A673 (cell line): ENCODE data around the gene TRIM41. TPM values are rescaled to one million over a fixed set of nuclear protein-coding genes. Genes with fewer than 3 reads are reported as not detected.
A peak's percentile ranks its signal among the peaks of the same experiment; 100 is the strongest.
"Not testable (repeated sequence)": the region's sequence is repeated elsewhere in the genome, so short reads cannot be mapped to it uniquely, and the experiment has no call there.

Source experiments
- BruUV-seq: library from RNA; stranded (reverse); fragments of 400-500 nt; replicated peaks from 2 replicates; lab custom pipeline; 2021; lab: Mats Ljungman, UMichigan
- CTCF ChIA-PET: fragments of 300-600 bp; sonication (Branson Sonifier 250); formaldehyde crosslinking; loops from one replicate; lab custom pipeline; 2022; ENCODE audit warnings: antibody characterized with exemption; lab: Charles Lee
- POLR2A ChIA-PET: fragments of 300-600 bp; sonication (Branson Sonifier 250); formaldehyde crosslinking; loops from one replicate; lab custom pipeline; 2022; ENCODE audit warnings: antibody characterized with exemption; ENCODE audit not compliant: low non-redundant PET; lab: Charles Lee
- DNase-seq: peaks from one replicate; pipeline ENCODE4 v3.0.0-alpha.2; 2015; ENCODE audit warnings: low spot score
- H3K27ac ChIP-seq: fragments of 200-600 bp; sonication (generic); 2 replicates; pipeline ENCODE4 v1.5.1; 2016; ENCODE audit warnings: mixed run types, low read depth, mild to moderate bottlenecking, mixed read lengths, antibody characterized with exemption, low read length; ENCODE audit not compliant: poor library complexity, severe bottlenecking
- H3K27me3 ChIP-seq: fragments of 200-600 bp; sonication (generic); replicated peaks from 2 replicates; pipeline ENCODE4 v1.6.1; 2017; ENCODE audit warnings: mixed run types, low read depth, mild to moderate bottlenecking, mixed read lengths, antibody characterized with exemption, low read length; ENCODE audit not compliant: insufficient read depth, poor library complexity
- H3K36me3 ChIP-seq: fragments of 200-600 bp; sonication (generic); 2 replicates; pipeline ENCODE4 v1.6.1; 2016; ENCODE audit warnings: mixed run types, mild to moderate bottlenecking, mixed read lengths, antibody characterized with exemption, low read length; ENCODE audit not compliant: insufficient read depth, poor library complexity, severe bottlenecking
- H3K4me1 ChIP-seq: fragments of 200-600 bp; sonication (generic); 2 replicates; pipeline ENCODE4 v1.6.1; 2017; ENCODE audit warnings: mixed run types, mild to moderate bottlenecking, mixed read lengths, antibody characterized with exemption, low read length; ENCODE audit not compliant: insufficient read depth, poor library complexity, severe bottlenecking
- H3K4me3 ChIP-seq: fragments of 200-600 bp; sonication (generic); 2 replicates; pipeline ENCODE4 v1.5.1; 2016; ENCODE audit warnings: low read depth, mixed run types, mild to moderate bottlenecking, mixed read lengths, low read length; ENCODE audit not compliant: poor library complexity, severe bottlenecking
- H3K9me3 ChIP-seq: fragments of 200-600 bp; sonication (generic); 2 replicates; pipeline ENCODE4 v1.6.1; 2016; ENCODE audit warnings: mixed run types, low read depth, mild to moderate bottlenecking, mixed read lengths, antibody characterized with exemption, low read length; ENCODE audit not compliant: poor library complexity, severe bottlenecking
- EZH2 ChIP-seq: fragments of 200-600 bp; sonication (generic); IDR thresholded peaks from 2 replicates; pipeline ENCODE4 v1.6.1; 2017; ENCODE audit warnings: borderline replicate concordance, low read depth, mild to moderate bottlenecking, mixed read lengths, antibody characterized with exemption, low read length; ENCODE audit not compliant: poor library complexity, severe bottlenecking
- intact Hi-C: fragments of 100-400 bp; cut with micrococcal nuclease; formaldehyde crosslinking; loops from one replicate; pipeline ENCODE4 v1.10.0; 2022; ENCODE audit not compliant: unreplicated experiment
- microRNA-seq: library from miRNA; unstranded; fragments of <30 nt; microRNA quantifications from one replicate; pipeline ENCODE4 v1.2.0, GENCODE V29; 2021
- total RNA-seq: library from RNA; stranded (reverse); gene quantifications from 2 replicates; pipeline ENCODE4 v1.2.3, GENCODE V29; 2021
- TF ChIP-seq, protein P1 (sequence below): fragments of 300-800, 200-600 bp; sonication (generic); conservative IDR thresholded peaks from 2 replicates; pipeline ENCODE4 v1.5.1; 2017; ENCODE audit warnings: low read depth, mild to moderate bottlenecking, antibody characterized with exemption, low read length, moderate library complexity, mixed read lengths

The TRIM41 gene
- total RNA-seq, 1 experiment from 2014 or later = 24.6 TPM

DNA sequence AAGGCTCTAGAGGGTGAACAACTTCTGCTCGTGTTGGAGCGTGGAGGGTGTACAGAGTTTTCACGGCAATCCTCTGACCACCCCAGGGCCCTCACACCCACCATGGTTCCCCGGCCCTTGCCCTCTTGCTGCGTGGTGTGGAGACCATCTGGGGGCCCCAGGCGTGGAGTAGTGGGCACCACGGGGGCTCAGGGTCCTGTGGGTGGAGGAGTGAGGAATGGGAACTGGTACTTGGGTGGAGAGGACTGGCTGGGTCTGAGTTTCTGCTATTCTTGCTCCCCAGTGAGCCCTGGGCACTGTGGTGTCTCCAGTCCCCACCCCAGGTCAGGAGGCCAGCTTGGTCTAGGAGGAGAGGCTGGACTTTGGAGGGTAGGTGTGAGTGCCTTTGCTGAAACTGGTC lies 59.8 kb downstream of the TRIM41 start:
- no peaks in the 10 kb centered on the region for H3K27me3 ChIP-seq
- BruUV-seq = no TSS peak
- no peaks in the 10 kb centered on the region for H3K36me3 ChIP-seq
- no peak for DNase-seq
- intact Hi-C loops = no loop called here
- H3K4me3 ChIP-seq = no peak overlapping the region
- ChIA-PET CTCF (no interaction called here), POLR2A (no interaction called here)
- no peaks in the 10 kb centered on the region for H3K9me3 ChIP-seq
- no peak for TF ChIP-seq EZH2
- TF ChIP-seq, protein P1, sequence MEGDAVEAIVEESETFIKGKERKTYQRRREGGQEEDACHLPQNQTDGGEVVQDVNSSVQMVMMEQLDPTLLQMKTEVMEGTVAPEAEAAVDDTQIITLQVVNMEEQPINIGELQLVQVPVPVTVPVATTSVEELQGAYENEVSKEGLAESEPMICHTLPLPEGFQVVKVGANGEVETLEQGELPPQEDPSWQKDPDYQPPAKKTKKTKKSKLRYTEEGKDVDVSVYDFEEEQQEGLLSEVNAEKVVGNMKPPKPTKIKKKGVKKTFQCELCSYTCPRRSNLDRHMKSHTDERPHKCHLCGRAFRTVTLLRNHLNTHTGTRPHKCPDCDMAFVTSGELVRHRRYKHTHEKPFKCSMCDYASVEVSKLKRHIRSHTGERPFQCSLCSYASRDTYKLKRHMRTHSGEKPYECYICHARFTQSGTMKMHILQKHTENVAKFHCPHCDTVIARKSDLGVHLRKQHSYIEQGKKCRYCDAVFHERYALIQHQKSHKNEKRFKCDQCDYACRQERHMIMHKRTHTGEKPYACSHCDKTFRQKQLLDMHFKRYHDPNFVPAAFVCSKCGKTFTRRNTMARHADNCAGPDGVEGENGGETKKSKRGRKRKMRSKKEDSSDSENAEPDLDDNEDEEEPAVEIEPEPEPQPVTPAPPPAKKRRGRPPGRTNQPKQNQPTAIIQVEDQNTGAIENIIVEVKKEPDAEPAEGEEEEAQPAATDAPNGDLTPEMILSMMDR = no peak
- no peak overlapping the region for H3K27ac ChIP-seq
- no peaks in the 10 kb centered on the region for H3K4me1 ChIP-seq

DNA sequence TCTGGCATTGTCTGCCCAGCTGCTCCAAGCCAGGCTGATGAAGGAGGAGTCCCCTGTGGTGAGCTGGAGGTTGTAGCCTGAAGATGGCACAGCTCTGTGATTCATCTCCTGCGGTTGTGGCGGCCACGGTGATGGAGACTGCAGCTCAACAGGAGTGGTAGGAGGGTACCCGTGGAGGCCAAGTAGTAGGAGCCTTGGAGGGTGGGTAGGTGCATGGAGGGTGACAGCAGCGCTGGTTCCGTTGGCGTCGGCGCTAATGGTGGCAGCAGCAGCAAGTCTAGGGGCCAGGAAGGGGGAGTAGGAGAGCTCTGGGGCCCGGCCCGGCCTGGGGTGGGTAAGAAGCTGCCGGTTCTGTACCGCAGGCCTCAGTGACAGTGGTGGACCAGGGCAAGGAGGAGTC lies 60.3 kb downstream of the TRIM41 start:
- ChIA-PET POLR2A (no interaction called here), CTCF (no interaction called here)
- H3K36me3 ChIP-seq = no peaks in the 10 kb centered on the region
- no peak for TF ChIP-seq EZH2
- TF ChIP-seq, protein P1 = no peak
- no peak for DNase-seq
- no peaks in the 10 kb centered on the region for H3K27me3 ChIP-seq
- no peak overlapping the region for H3K27ac ChIP-seq
- no peaks in the 10 kb centered on the region for H3K9me3 ChIP-seq
- intact Hi-C loops = no loop called here
- no peaks in the 10 kb centered on the region for H3K4me1 ChIP-seq
- BruUV-seq = no TSS peak
- no peak overlapping the region for H3K4me3 ChIP-seq

DNA sequence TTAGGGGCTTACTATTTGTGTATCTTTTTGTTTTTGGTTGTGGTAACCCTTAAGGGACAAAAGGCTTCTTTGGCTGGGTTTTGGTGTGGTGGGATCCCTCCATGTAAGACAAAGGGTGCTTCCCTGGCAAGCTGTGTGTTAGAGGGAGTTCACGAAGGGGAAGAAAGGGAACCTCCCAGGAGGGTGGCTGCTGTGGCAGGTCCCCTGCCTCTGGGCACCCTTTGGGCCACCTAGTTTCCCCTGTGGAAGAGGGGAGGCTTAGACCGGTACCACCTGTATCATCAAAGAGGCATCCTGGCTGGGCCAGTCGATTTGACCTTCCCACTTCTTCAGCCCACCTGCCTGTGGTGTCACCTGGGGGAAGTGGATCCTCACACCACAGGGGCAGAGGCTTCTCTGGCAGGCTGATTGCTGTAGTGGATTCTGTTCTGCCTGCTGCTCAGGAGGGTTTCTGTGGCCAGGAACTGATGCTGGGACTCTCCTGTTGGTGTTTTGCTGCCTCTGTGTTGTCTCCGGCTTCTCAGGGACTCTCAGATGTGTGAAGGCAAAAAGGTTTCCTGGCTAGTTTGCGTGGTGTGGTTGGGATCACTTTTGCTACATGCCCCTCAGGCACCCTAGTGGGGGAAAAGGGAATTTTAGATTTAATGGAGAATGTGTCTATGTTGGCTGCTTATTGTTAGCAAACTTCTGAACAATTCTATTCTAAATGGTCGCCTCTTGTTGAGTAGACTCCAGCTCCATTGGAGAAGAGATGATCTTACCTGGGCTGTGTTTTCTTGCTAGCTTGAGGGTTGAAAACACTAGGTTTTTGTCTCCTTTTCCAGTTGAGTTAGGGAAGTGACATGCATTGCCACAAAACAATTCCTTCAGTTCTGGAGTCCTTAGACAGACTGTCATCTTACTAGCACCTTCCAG lies 61.0 kb downstream of the TRIM41 start:
- H3K4me3 ChIP-seq, intact Hi-C loops, H3K36me3 ChIP-seq, BruUV-seq, H3K27me3 ChIP-seq, H3K4me1 ChIP-seq, CTCF ChIA-PET, H3K9me3 ChIP-seq, POLR2A ChIA-PET, H3K27ac ChIP-seq, DNase-seq: not testable (repeated sequence)
- TF ChIP-seq, protein P1 = peak; percentile 20; the same call in 1 of the 2 replicates

Small RNAs within 50 kb of the gene (microRNA-seq; reads per million reads assigned to microRNA genes)
- 1.9 reads per million for gene MIR4638

Other genes starting within 250 kb of the TRIM41 start
- gene BTNL3, start 234.4 kb upstream of the TRIM41 start, total RNA-seq = not detected in 2 replicates
- gene BTNL9, start 183.0 kb upstream of the TRIM41 start, total RNA-seq = not detected in 2 replicates
- gene OR2V1, start 92.1 kb upstream of the TRIM41 start, total RNA-seq = not detected in 2 replicates
- not detected in 2 replicates for gene OR2V2, start 75.7 kb upstream of the TRIM41 start, total RNA-seq
- 0.96 TPM in 1 of 2 replicates, not detected in the other for gene TRIM7, start 18.1 kb upstream of the TRIM41 start, total RNA-seq
- gene RACK1, start 20.6 kb downstream of the TRIM41 start, total RNA-seq = 1,719 and 1,726 TPM in 2 replicates
- 7.3 and 7.9 TPM in 2 replicates for gene TRIM52, start 37.9 kb downstream of the TRIM41 start, total RNA-seq
- gene OR4F3, start 144.0 kb downstream of the TRIM41 start, total RNA-seq = not detected in 2 replicates